GM21390 (cell line): ENCODE measurements around the gene RFX2.
"Not testable (repeated sequence)": the region's sequence is repeated elsewhere in the genome, so short reads cannot be mapped to it uniquely, and the experiment has no call there.

Source experiments
- ATAC-seq: cut with Tn5 transposase; IDR thresholded peaks from one replicate; pipeline ENCODE4 v1.9.1; 2021; ENCODE audit not compliant: unreplicated experiment

Gene RFX2

DNA sequence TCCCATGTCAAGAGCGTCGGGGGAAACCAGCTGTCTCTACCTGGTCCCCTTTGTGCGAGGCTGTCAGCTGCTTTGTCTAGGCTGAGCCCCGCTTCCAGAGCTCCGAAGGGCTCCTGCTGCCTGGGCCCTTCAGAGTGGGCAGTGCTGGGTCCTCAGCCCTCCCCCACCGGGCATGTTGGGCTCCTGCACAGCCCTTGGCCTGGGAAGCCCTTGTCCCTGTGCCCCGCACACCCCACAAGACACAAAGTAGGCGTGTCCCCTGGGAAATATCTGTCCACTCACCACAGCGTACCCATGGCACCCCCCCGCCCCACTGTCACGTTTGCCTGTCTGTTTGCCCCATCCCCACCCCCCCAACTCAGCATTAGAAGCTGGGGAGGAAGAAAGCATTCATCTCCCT lies 92.7 kb downstream of the RFX2 start:
- no peak for ATAC-seq

DNA sequence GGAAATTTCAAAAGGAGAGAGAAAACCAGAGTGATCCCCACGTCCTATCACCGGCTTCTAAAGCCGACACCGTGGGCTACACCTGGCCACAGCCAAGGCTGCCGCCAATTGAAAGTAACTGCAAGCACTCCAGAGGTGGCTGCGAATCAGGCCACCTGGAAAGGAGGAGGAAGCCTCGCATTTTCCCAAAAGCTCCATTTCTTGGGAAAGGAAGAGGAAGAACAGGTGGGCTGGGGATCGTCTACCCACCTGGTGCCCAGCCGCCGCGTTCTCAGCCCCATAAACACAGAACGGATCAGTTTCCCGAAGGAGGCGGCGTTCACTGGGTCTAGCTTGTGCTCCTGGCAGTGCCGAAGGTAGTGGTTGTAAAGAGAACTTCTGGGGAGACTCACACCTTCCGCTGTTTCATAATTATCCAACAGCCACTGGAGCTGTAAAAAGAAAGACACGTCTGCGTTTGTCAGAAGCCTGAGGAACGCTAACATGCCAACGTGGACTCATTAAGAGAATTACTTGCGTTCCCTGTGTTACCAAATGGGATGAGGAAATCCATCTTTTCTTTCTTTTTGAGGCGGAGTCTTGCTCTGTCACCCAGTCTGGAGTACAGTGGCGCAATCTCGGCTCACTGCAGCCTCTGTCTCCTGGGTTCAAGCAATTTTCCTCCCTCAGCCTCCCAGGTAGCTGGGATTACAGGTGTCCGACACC lies 94.3 kb downstream of the RFX2 start:
- ATAC-seq: no peak

DNA sequence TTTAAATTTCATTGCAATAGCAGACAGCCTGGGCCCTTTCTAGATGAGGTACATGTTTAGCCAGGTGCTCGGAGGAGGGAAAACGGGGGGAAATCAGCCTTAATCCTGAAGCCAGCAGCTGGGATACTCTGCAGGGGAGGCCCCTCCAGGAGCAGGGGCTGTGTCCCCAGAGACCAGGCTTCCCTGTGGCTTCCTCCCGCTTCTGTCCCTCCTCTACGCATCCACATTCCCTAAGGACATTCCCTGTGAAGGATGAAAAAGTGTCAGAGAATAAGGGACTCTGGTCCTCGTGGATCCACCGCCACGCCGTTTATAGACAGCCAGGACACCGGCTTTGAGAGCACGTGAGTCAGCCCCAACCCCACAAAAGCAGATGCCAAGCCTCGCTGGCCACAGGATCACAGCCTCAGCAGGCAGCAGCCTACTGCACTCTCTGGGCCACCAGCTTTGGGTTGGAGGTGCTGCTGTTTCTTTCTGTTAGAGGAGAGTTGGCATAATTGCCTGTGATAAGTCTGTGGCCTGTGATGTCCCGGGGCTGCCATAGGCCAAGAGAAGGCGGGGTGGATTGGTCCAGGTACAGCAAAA lies 95.7 kb downstream of the RFX2 start:
- no peak for ATAC-seq

DNA sequence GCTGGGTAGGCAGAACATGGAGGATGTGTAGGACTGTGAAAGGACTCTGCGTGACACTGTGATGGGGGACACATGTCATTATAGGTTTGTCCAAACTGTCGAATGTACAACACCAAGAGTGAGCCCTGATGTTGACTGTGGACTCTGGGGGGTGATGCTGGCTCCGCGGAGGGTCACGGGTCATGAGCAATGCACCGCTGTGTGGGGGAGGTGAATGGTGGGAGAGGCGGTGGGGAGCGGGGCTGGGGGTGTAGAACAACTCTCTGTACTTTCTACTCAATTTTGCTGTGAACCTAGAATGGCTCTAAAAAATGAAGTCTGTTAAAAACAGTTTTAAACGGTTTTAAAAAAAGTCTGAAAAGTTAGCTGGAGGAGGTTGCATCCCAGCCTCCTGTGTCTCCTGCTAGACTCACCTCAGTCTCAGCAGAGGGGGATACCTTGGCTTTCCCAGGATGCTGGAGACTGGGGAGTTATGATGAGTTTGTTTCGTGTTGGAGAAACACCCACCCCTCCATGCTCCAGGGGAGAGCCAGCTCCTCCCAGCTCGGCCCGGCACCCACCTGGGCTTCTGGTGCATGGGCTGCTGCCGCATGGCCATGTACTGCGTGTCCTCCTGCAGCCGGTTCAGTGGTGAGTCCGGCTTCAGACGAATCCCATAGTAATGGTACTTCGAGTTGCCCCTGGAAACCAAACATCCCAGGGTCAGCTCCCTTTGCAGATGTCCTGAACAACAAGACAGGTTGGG lies 97.7 kb downstream of the RFX2 start:
- ATAC-seq: no peak

DNA sequence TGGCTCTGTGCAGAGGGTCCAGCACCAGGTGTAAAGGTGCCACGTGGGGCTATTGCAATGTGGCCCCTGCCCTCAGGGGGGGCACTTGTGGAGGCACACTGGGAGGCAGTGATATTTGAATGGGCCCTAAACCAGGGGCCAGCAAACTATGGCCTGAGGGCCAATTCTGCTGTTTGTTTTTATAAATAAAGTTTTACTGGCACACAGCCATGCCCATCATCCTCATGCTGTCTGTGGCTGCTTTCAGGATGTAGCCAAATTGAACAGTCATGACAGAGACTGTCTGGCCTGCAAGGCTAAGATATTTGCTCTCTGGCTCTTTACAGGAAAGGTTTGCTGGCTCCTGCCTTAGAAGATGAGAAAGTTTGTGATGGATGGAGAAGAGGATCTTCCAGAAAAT lies 98.5 kb downstream of the RFX2 start:
- ATAC-seq: no peak

DNA sequence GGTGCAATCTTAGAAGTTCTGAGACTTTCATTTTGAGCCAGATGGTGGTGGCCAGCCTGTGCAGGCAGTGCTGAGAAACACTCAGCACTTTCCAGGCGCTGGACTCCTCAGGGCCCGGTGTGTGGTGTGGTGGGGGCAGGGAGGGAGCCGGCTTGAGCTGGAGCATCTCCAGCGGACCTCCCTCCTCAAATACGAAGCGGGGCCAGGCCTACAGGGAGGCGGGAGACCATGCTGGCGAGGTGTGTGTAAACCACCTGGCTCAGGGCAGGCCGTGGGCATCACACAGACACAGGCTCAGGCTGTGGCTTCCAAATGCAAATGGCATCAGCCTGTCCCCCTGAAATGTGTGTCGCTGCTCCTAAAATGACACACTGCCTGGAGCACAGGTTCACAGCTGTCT lies 99.1 kb downstream of the RFX2 start:
- ATAC-seq: no peak

DNA sequence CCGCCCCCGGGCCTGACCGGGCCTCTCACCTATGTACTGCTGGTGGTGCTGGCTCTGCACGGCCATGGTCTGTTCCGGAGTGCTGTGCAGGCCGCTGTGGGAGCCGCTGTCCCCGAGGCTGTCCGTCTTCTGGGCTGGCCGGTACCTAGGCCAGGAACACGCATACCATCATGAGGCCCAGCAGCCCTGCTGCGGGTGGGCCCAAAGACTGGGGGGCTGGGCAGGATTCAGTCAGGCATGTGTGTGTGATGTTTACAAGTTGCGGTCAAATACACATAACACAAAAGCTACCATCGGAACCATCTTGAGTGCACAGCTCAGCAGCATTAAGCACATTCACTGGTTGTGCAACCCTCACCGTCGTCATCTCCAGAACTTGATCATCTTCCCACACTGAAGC lies 100.2 kb downstream of the RFX2 start:
- no peak for ATAC-seq

DNA sequence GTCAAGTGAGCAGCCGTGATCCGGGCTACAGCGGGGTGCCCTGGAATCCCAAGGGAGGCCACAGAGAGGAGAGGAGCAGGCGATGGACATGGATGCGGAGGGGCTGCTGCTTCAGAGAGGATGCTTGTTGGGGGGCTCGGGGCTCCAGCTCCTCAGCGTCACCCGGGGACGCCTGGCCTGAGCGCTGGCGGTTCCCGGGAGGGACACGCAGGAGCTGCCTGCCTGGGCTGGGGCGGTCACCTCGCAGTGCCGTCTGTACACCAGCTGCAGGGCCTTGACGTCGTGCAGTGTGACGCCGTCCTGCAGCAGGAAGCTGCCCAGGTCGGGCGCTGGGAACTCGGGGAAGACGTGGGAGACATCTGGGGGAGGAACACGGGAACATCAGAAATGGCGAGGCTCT lies 102.4 kb downstream of the RFX2 start:
- no peak for ATAC-seq

DNA sequence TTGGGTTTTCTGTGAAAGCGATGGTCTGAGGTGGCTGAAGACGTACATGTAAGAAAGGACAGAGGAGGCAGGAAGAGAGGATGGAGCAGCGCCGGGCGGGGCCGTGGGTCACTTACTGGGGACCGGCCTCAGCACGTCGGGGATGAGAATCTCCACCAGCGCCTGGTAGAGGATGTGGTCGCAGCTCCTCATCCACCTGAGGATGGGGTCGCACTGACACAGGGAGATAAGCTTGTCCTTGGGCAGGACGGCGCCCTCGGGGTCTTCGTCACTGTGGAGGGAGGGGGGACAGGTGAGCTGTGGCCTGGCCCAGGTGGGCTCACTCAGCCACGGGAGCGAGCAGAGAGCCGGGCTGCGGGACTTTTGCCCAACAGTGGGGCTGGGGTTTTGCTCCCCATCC lies 103.4 kb downstream of the RFX2 start:
- no peak for ATAC-seq

DNA sequence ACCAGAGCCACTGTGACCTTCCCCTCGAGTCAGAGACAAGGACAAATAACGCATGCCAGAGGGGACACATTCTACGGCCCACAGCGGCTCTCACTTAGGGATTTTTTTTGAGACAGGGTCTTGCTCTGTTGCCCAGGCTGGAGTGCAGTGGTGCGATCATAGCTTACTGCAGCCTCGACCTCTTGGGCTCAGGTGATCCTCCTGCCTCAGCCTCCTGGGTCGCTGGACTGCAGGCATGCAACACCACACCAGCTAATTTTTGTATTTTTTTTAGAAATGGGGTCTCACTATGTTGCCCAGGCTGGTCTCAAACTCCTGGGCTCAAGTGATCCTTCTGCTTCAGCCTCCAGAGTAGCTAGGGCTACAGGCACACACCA lies 104.2 kb downstream of the RFX2 start:
- not testable (repeated sequence) for ATAC-seq

DNA sequence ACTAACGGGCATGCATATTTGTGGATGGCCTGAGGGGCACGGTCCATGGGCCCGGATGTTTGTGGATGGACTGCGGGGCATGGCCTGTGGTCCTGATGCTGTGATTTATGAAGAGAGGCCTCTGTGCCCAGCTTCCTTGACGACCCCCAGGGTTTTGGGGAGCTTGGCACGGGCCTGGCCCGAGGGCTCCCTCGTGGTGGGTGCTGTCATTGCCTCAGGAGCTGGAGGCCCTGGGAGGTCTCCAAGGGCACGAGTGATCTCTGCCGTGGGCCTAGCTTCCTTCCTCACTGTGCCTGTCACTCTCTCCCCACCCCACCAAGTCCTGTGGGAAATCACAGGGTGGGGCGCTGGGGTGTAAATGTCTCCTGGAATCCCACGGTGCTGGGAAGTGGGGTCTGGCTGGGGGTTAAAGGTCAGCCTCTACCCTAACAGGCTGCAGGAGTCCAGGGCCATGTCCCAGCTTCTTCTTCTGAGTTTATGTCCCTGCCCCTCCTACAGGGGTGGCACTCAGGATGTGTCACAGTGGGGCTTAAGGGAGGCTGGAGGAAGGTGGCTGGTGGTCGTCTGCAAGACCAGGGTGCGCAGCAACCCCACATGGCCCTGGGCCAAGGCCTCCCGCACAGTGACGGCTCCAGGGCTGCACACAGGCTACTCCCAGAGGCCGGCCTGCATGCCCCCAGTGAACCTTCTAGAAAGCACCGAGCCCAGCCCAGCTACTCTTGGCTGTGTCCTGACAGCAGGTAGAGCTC lies 104.8 kb downstream of the RFX2 start:
- no peak for ATAC-seq

DNA sequence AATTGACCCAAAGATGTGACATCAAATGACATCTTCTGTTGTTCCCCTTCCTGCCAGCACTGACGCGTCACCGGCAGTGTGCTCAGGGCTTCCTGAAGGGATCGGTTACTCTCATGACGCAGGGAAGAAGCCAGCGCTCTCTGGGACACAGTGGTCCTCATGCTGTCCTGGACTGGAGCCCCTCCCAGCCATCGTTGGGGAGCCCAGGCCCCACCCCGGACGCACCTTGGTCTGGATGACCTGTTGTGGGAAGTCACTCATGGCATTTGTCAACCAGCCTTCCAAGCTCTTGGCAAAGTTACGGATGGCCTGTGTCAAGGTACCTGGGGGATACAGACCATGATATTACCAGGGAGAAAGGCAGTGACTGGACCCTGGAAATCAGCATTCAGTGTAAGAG lies 106.3 kb downstream of the RFX2 start:
- no peak for ATAC-seq

DNA sequence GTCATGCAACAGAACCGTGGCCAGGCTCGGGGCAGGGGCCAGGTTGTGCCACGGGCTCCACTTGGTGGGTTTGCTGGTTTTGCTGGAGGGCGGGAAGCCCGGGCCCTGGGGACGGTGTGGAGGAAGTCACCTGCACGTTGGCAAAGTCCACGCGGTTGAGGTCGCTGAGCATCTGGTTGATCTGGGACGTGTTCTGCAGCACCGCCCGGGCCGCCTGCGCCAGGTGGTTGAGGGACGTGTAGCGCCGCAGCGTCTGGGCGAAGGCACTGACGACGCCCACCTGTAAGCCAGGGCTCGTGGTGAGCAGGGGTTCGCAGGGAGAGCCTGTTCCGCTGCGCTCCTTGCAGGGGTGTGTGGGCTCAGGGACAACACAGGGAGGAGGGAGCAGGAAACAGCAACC lies 107.7 kb downstream of the RFX2 start:
- ATAC-seq: no peak

DNA sequence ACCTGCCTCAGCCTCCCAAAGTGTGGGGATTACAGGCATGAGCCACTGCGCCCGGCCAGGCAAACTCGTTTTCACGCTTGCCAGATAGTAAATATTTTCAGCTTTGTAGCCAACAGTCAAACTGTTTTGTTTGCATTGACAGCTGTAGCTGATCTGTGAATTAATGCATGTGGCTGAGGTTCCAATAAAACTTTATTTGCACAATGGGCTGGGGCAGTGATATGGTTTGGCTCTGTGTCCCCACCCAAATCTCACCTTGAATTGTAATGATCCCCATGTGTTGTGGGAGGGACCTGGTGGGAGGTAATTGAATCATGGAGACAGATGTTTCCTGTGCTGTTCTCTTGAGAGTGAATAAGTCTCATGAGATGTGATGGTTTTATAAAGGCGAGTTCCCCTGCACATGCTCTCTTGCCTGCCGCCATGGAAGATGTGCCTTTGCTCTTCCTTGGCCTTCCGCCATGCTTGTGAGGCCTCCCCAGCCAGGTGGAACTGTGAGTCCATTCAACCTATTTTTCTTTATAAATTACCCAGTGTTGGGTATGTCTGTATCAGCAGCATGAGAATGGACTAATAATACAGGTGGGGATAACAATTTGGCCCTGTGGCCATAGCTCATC lies 110.0 kb downstream of the RFX2 start:
- ATAC-seq: no peak

DNA sequence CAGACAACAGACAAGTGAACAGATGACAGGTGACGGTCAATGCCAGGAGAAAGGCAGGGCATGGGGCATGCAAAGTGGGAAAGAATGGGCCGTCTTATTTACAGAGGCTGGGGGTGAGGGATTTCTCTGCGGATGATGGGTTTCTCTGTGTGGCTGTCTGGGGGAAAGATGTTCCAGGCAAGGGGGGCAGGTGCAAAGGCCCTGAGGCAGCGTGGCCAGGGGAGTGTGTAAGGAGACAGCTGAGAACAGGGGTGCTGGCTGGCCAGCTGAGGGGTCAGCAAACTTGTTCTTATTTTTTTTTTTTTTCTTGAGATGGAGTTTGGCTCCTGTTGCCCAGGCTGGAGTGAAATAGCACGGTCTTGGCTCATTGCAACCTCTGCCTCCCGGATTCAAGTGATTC lies 110.6 kb downstream of the RFX2 start:
- ATAC-seq: no peak

DNA sequence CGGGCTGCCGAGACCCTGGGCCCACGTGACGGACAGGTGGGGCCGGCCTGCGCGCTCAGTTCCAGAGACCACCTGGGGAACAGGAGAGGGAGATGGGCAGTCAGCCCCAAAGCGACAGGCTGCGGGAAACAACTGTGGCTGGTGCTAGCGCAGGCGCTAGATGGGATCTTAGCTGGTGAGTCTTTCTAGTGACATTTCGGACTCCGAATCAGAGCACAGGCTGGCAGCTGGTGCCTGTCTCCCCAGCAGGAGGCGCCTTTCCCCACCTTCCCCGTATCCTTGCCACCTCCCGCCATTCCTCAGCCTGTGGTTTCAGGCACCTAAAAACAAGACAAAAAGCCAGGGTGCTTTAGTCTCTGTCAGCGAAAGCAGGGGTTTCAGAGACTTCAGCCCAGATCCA lies 112.9 kb downstream of the RFX2 start:
- no peak for ATAC-seq

DNA sequence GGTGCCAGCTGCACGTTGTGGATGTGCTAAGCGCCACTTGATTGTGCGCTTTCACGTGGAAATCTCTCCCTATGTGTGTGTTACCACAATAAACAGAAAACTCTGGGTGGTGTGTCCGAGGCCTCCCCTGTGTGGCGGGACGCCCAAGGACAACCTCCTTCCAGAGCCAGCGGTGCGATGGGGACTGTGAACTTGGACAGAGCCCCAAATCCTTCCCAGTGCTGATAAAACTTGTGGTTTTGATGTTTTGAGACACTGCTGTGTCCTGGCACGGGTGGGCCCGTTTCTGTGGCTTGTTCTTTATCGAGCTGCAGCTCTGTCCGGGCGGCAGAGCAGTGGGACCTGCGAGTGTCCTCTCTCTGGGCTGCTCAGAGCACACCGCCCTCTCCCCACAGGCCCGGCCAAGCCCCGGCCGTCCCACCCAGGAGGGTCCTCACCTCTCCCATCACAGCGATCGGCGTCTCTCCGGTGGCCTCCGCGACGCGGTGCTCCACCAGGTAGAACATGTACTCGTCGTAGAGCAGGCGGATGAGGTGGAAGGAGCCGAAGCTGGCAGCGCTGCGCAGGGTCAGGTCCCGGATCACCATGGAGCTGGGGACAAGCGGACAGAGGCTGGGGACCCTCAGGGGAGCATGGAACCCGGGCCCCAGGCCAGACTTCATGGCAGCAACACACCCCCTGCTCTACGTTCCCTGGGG lies 113.5 kb downstream of the RFX2 start:
- no peak for ATAC-seq

DNA sequence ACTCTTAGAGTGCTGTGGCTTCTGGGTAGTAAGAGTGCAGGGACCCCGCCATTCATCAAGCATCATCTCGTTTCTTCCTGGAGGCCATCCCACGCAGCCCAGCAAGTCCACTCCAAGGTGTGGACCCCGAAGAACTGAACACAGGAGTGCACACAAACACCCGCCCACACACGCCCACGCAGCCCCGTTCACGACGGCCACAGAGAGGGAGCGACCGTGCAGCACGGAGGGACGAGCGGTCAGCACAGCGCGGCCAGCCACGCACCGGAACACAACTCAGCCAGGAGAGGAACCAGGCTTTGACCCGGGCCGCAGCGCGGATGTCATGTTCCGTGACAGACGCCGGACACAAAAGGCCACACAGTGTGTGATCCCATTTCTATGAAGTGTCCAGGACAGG lies 114.2 kb downstream of the RFX2 start:
- ATAC-seq: no peak

DNA sequence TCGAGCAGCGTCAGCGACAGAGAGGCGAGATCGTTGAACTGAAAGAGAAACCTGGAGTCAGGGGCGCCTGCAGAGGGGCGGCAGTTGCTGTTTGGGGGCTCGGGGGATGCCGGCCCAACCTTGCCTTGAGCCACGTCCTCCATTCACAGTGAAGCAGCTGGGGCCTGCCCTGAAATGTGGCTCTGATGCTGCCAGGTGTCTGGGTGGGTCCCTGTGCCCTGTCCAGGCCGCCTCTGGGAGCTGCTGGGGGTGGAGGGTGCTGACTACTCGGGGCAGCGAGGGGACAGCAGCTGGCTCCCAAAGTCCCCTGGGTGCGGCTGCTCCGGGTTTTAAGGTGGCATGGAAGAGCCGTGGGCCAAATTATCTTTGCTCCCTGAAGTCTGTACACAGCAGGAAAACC lies 114.7 kb downstream of the RFX2 start:
- no peak for ATAC-seq

DNA sequence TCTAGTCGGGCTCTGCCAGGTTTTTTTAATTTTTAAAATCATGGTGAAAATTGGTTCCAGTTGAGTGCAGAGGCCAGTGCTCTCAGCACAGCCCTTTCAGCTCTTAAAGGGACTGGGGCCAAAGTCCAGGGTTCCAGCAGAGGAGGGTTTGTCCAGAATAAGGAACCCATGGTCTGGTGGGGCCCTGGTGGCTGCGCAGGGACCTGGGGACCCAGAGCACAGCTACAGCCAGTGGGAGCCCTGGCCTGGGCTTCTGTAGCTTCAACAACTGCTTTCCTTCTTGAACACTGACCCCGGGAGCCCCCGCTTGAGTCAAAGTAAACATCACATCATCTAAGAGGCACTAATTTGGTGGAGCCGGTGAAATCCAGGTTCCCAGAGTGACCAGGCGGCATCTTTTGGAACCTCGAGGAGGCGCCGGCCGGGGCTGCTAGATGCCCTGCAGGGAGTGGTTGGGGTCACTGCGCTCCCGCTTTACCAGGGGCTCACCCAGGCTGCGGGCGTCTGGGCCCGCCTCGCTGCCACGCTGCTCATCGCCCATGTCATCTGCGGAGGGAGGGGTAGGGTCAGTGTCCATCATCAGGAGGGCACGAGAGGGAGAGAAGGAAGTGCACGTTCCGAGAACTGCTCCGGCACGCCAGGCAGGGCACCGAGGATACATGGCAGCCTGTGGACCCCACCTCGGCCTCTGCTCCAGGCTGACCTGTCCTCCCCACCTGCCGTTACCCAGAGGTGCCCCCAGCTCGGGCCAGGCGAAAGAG lies 115.7 kb downstream of the RFX2 start:
- no peak for ATAC-seq
